Activated CD4-positive, CD25-positive, alpha-beta regulatory T cell treated with anti-CD3 and anti-CD28 coated beads, Interleukin-2, amount 50 U/mL, for 16 hours (primary cell): Measurements from ENCODE around the gene SLC22A1.
"Not testable (repeated sequence)": the region's sequence is repeated elsewhere in the genome, so short reads cannot be mapped to it uniquely, and the experiment has no call there.

ENCODE experiments used
- DNase-seq: peaks from one replicate; pipeline ENCODE4 v3.0.0-alpha.2; 2020; ENCODE audit warnings: low read depth, low spot score

Gene SLC22A1

GRCh38 chr6:160121558-160121957 lies at the start of gene SLC22A1:
TSS of gene SLC22A1 (plus strand) at chr6:160121815. CDS start at chr6:160121936, 121 bp downstream.
- DNase-seq = no peak

GRCh38 chr6:160073272-160073671 lies 48.3 kb upstream of the SLC22A1 start:
- DNase-seq = no peak

GRCh38 chr6:160076009-160076408 lies 45.6 kb upstream of the SLC22A1 start:
- no peak for DNase-seq

- no peak for DNase-seq
Observed at GRCh38 chr6:160077024-160077423, 44.6 kb upstream of the SLC22A1 start.

- DNase-seq = no peak
Observed at GRCh38 chr6:160077526-160077925, 44.1 kb upstream of the SLC22A1 start.

GRCh38 chr6:160078883-160079685 lies 42.5 kb upstream of the SLC22A1 start:
- no peak for DNase-seq

- no peak for DNase-seq
Observed at GRCh38 chr6:160079686-160080043, 42.0 kb upstream of the SLC22A1 start.

- DNase-seq = no peak
Observed at GRCh38 chr6:160080097-160080496, 41.5 kb upstream of the SLC22A1 start.

- no peak for DNase-seq
Observed at GRCh38 chr6:160081398-160081797, 40.2 kb upstream of the SLC22A1 start.

- no peak for DNase-seq
Observed at GRCh38 chr6:160082627-160083026, 39.0 kb upstream of the SLC22A1 start.

GRCh38 chr6:160084198-160084776 lies 37.3 kb upstream of the SLC22A1 start:
- no peak for DNase-seq

- no peak for DNase-seq
Observed at GRCh38 chr6:160085226-160085625, 36.4 kb upstream of the SLC22A1 start.

GRCh38 chr6:160085713-160086505 lies 35.7 kb upstream of the SLC22A1 start:
- DNase-seq = no peak

- no peak for DNase-seq
Observed at GRCh38 chr6:160086754-160087153, 34.9 kb upstream of the SLC22A1 start.

- no peak for DNase-seq
Observed at GRCh38 chr6:160088069-160088783, 33.4 kb upstream of the SLC22A1 start.

- DNase-seq = no peak
Observed at GRCh38 chr6:160088784-160089533, 32.7 kb upstream of the SLC22A1 start.

- no peak for DNase-seq
Observed at GRCh38 chr6:160089534-160089897, 32.1 kb upstream of the SLC22A1 start.

- DNase-seq = not testable (repeated sequence)
Observed at GRCh38 chr6:160090442-160091239, 31.0 kb upstream of the SLC22A1 start.

GRCh38 chr6:160092176-160092575 lies 29.4 kb upstream of the SLC22A1 start:
- not testable (repeated sequence) for DNase-seq

- DNase-seq = no peak
Observed at GRCh38 chr6:160092602-160093001, 29.0 kb upstream of the SLC22A1 start.
